Measurements from ENCODE around the gene UPK1A. TPM values are rescaled to one million over a fixed set of nuclear protein-coding genes. Genes with fewer than 3 reads are reported as not detected.

Gene UPK1A
- total RNA-seq, 1 experiment from 2014 or later: 1.6 TPM

GRCh38 chr19:35704218-35704617 lies 37.9 kb downstream of the UPK1A start, which contains the start of gene ZBTB32 (continued):
- TF ChIP-seq ZBTB43 (CRISPR knock-in tag; IDR thresholded peaks at IDR 0.05) (peak; percentile 94), STAT6 (CRISPR knock-in tag; conservative IDR thresholded peaks at IDR 0.05; ENCODE audit: low read depth) (no peak), AR (CRISPR knock-in tag; IDR thresholded peaks at IDR 0.05) (no peak), ZBTB21 (CRISPR knock-in tag; IDR thresholded peaks at IDR 0.05; ENCODE audit: borderline replicate concordance) (peak; percentile 90), USF1 (CRISPR knock-in tag; IDR thresholded peaks at IDR 0.05) (peak; percentile 90), RELA (CRISPR knock-in tag; IDR thresholded peaks at IDR 0.05; ENCODE audit: borderline replicate concordance) (peak; percentile 93)

- Mint-ChIP-seq H3K4me3 (no peak overlapping the region), H3K36me3 (no peaks in the 10 kb centered on the region), H3K27me3 (ENCODE audit: low read depth) (peaks cover 39% of the 10 kb centered on the region), H3K27ac (no peak overlapping the region), H3K4me1 (peaks cover 13% of the 10 kb centered on the region), H3K9me3 (peaks cover 5% of the 10 kb centered on the region)
- POLR2A ChIA-PET: no interaction called here
- DNase-seq (ENCODE audit: low spot score) (no peak), ATAC-seq (no peak)
- CTCF ChIA-PET: interaction anchor here (0.9 to 1.3 kb wide), 2 partner anchors 14 to 213 kb away, joined by 3 to 6 read pairs; no protein-coding TSS in a partner anchor
- TF ChIP-seq E2F4 (CRISPR knock-in tag; IDR thresholded peaks at IDR 0.05; ENCODE audit: borderline replicate concordance, low read depth): no peak
- TF ChIP-seq AR (CRISPR knock-in tag; IDR thresholded peaks at IDR 0.05): no peak
- no peak for TF ChIP-seq NFE2L1 (CRISPR knock-in tag; IDR thresholded peaks at IDR 0.05)
- no peak for TF ChIP-seq HMGA2 (CRISPR knock-in tag; IDR thresholded peaks at IDR 0.05)
- TF ChIP-seq KAT7 (CRISPR knock-in tag; IDR thresholded peaks at IDR 0.05; ENCODE audit: borderline replicate concordance): no peak
- no peak for TF ChIP-seq ZNF281 (CRISPR knock-in tag; IDR thresholded peaks at IDR 0.05)
- no peak for TF ChIP-seq MXD4 (CRISPR knock-in tag; IDR thresholded peaks at IDR 0.05; ENCODE audit: borderline replicate concordance)
- TF ChIP-seq GABPB1 (CRISPR knock-in tag; IDR thresholded peaks at IDR 0.05): no peak
Measured at GRCh38 chr19:35708391-35708790, 42.1 kb downstream of the UPK1A start.
